HepG2 (cell line): Measurements from ENCODE around the gene BDP1. TPM values are rescaled to one million over a fixed set of nuclear protein-coding genes. Genes with fewer than 3 reads are reported as not detected.
A peak's percentile ranks its signal among the peaks of the same experiment; 100 is the strongest.

Source experiments
- AHR ChIP-seq: IDR thresholded peaks from 2 replicates; pipeline ENCODE4 v1.6.1; 2018; ENCODE audit warnings: missing genetic modification reagents, missing compliant biosample characterization
- GLI4 ChIP-seq: sonication (generic); formaldehyde crosslinking; IDR thresholded peaks from 2 replicates; pipeline ENCODE4 v1.5.1; 2020; ENCODE audit warnings: missing genetic modification reagents, mild to moderate bottlenecking, moderate library complexity, borderline replicate concordance
- NFE2 ChIP-seq: sonication (generic); formaldehyde crosslinking; IDR thresholded peaks from 2 replicates; pipeline ENCODE4 v1.4.0; 2020; ENCODE audit warnings: missing genetic modification reagents
- PRDM4 ChIP-seq: sonication (generic); formaldehyde crosslinking; IDR thresholded peaks from 2 replicates; pipeline ENCODE4 v1.9.0; 2021; ENCODE audit warnings: missing genetic modification reagents, borderline replicate concordance
- RNF219 ChIP-seq: sonication (generic); formaldehyde crosslinking; IDR thresholded peaks from 2 replicates; pipeline ENCODE4 v1.5.0; 2020; ENCODE audit warnings: mild to moderate bottlenecking, missing genetic modification reagents
- SIN3A ChIP-seq: IDR thresholded peaks from 2 replicates; pipeline ENCODE4 v1.6.1; 2011; ENCODE audit warnings: low read depth, mild to moderate bottlenecking, control low read depth, low read length, borderline replicate concordance
- TERF1 ChIP-seq: sonication (generic); formaldehyde crosslinking; IDR thresholded peaks from 2 replicates; pipeline ENCODE4 v1.8.0; 2022; ENCODE audit warnings: mild to moderate bottlenecking, missing genetic modification reagents, moderate library complexity
- UBTF ChIP-seq: sonication (generic); formaldehyde crosslinking; IDR thresholded peaks from 2 replicates; pipeline ENCODE4 v1.4.0; 2020; ENCODE audit warnings: mild to moderate bottlenecking, missing genetic modification reagents
- ZBTB7B ChIP-seq: sonication (generic); formaldehyde crosslinking; IDR thresholded peaks from 2 replicates; pipeline ENCODE4 v1.4.0; 2020; ENCODE audit warnings: missing genetic modification reagents
- ZNF337 ChIP-seq: sonication (generic); formaldehyde crosslinking; IDR thresholded peaks from 2 replicates; pipeline ENCODE4 v1.5.1; 2020; ENCODE audit warnings: missing genetic modification reagents, low read depth, mild to moderate bottlenecking, borderline replicate concordance
- ZNF512B ChIP-seq: sonication (generic); formaldehyde crosslinking; IDR thresholded peaks from 2 replicates; pipeline ENCODE4 v1.5.1; 2020; ENCODE audit warnings: missing genetic modification reagents, mild to moderate bottlenecking, borderline replicate concordance
- ZNF558 ChIP-seq: sonication (generic); formaldehyde crosslinking; IDR thresholded peaks from 2 replicates; pipeline ENCODE4 v1.9.0; 2022; ENCODE audit warnings: mild to moderate bottlenecking, missing genetic modification reagents, borderline replicate concordance
- ZNF616 ChIP-seq: sonication (generic); formaldehyde crosslinking; IDR thresholded peaks from 2 replicates; pipeline ENCODE4 v1.5.0; 2020; ENCODE audit warnings: low read depth, mild to moderate bottlenecking, missing genetic modification reagents
- ZNF773 ChIP-seq: sonication (generic); formaldehyde crosslinking; IDR thresholded peaks from 2 replicates; pipeline ENCODE4 v1.4.0; 2020; ENCODE audit warnings: missing genetic modification reagents, borderline replicate concordance
- ZSCAN21 ChIP-seq: sonication (generic); formaldehyde crosslinking; IDR thresholded peaks from 2 replicates; pipeline ENCODE4 v1.8.0; 2022; ENCODE audit warnings: mild to moderate bottlenecking, missing genetic modification reagents, moderate library complexity, borderline replicate concordance
- polyA plus RNA-seq, 8 experiments: library from polyadenylated mRNA; depleted of rRNA in 3 of 8; stranded (reverse) in 7 of 8; unstranded in 1 of 8; fragments of >200 nt; fragmentation: Illumina TruSeq in 4 of 8; extraction: Trizol in 4 of 8; gene quantifications; 2 replicates each; pipeline versions ENCODE4 v1.2.1 to v1.2.3, GENCODE V29; 2011 to 2016; ENCODE audit warnings: low read depth in 4 of 8, missing spikeins in 1 of 8, mixed read lengths in 1 of 8; ENCODE audit not compliant: insufficient read depth in 1 of 8
- total RNA-seq, 5 experiments: library from RNA; depleted of rRNA; stranded (reverse); fragments of >200 nt; fragmentation: Illumina TruSeq; extraction: Trizol; gene quantifications; 2 replicates each; pipeline ENCODE4 v1.2.3, GENCODE V29; 2016; ENCODE audit warnings: low read depth in 1 of 5

BDP1 gene
- total and polyA plus RNA-seq, 2 of the 13 experiments (the other 11 are each of a cell fraction or from before 2014, with no cell fraction given) = 10.2 to 22.4 TPM

GRCh38 chr5:71586941-71587765 is 131.7 kb downstream of the BDP1 start, which contains the start of gene MCCC2 (continued):
- TF ChIP-seq ZNF616 (CRISPR knock-in tag) (0 out of 2 replicates have a peak, but pooled peaks have one; percentile 69), GLI4 (no peak), ZNF773 (no peak), AHR (CRISPR knock-in tag) (no peak), RNF219 (CRISPR knock-in tag) (no peak), PRDM4 (no peak), UBTF (CRISPR knock-in tag) (peak; percentile 95), ZNF337 (no peak), SIN3A (peak; percentile 78; the same call in 1 of the 2 replicates), TERF1 (CRISPR knock-in tag) (peak; percentile 66; the same call in 1 of the 2 replicates), NFE2 (CRISPR knock-in tag) (no peak), ZNF558 (CRISPR knock-in tag) (peak; percentile 91; the same call in 1 of the 2 replicates), ZNF512B (no peak), ZSCAN21 (peak; percentile 91), ZBTB7B (CRISPR knock-in tag) (peak; percentile 59)
